ENCODE results near the gene KRTAP10-1. TPM values are rescaled to one million over a fixed set of nuclear protein-coding genes. Genes with fewer than 3 reads are reported as not detected.
"Not testable (repeated sequence)": the region's sequence is repeated elsewhere in the genome, so short reads cannot be mapped to it uniquely, and the experiment has no call there.

Gene KRTAP10-1
- polyA plus RNA-seq, 4 donors, result not detected

DNA sequence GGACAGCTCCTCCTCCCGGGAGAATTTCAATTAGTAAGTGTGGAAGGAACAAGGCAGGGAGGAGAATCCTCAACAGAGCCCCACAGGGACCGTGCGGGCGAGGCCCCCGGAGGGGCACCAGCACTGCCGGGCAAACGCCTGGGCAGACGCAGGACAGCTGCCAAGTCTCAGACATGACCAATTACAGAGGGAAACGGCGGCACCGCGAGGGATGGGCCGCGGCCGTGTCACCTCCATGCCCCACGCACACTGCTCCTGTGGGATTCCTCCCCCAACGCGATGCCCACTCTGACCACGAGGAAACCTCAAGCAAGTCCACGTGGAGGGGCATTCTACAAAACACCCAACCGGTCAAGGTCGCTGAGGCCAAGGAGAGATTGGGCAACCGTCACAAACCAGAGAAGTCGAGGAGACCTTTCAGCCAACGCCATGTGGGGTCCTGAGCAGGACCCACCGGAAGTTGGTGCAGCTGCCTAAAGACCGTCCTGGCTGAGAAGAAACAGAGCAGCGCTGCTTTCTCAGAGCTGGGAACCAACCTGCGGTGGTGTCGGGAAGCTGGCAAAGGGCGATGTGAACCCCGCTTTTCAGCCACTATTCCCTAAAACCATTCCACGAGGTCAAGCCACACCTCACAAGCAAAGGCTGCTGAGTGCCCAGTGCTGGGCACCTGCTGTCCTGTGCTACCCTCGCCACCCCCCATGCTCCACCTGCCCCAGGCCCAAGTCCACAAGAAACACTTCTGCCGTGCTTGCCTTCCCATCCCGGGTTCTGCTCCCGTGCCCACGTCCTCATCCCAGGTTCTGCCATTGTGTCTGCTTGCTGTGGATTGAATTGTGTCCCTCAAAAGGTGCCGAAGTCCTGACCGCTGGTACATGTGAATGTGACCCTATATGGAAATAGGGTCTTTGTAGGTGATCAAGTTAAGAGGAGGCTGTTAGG lies 32.1 kb upstream of the KRTAP10-1 start:
- DNase-seq (ENCODE audit: low read depth in 4 of 4, low spot score in 3 of 4), result no peak

DNA sequence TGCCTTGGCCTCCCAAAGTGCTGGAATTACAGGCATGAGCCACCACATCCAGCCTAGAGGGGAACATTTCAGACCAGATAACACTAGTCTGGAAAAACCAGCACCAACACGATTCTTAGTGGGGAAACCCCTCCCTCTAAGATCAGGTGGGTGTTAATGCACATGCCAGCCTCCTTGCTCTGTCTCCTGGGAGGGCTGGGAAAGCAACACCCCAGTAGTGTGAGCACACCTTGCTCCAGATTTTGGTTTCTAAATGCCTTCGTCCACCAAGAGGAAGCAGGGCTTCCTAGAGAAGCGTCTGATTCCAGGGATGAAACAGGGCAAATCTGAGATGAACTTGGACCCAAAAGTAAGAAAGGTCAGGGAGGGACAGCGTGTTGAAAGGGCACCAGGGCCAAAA lies 31.3 kb upstream of the KRTAP10-1 start:
- DNase-seq (ENCODE audit: low read depth in 4 of 4, low spot score in 3 of 4), result no peak

DNA sequence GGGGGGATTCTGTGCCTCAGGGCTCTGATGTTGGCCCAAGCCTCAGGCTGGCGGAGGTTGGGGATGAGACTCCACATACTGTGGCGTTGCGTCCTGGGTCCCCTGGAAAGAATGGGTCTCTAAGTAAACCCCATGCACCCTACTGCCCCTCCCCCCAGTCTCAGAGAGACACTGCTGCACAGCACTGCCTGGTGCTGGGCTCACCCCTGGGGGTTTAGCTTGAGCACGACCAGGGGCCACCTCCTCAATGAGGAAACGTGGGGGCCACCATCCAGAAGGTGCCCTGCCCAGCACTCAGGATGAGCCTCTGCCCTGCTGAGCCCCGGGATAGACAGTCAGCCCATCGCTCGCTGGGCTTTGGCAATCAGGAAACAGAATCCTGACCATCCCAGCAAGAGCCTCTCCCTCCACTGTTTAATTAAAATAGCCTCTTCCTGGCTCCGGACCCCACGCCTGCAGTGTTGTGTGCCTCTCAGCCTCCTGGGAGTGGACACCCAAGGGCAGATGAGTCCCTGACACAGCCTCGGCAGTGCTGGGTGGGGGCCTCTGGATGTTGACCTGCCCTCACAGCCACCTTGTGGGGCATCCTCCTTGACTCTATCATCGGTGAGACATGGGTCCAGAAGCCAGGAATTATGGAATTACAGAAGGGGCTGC lies 30.0 kb upstream of the KRTAP10-1 start:
- no peak for DNase-seq (ENCODE audit: low read depth in 4 of 4, low spot score in 3 of 4)

DNA sequence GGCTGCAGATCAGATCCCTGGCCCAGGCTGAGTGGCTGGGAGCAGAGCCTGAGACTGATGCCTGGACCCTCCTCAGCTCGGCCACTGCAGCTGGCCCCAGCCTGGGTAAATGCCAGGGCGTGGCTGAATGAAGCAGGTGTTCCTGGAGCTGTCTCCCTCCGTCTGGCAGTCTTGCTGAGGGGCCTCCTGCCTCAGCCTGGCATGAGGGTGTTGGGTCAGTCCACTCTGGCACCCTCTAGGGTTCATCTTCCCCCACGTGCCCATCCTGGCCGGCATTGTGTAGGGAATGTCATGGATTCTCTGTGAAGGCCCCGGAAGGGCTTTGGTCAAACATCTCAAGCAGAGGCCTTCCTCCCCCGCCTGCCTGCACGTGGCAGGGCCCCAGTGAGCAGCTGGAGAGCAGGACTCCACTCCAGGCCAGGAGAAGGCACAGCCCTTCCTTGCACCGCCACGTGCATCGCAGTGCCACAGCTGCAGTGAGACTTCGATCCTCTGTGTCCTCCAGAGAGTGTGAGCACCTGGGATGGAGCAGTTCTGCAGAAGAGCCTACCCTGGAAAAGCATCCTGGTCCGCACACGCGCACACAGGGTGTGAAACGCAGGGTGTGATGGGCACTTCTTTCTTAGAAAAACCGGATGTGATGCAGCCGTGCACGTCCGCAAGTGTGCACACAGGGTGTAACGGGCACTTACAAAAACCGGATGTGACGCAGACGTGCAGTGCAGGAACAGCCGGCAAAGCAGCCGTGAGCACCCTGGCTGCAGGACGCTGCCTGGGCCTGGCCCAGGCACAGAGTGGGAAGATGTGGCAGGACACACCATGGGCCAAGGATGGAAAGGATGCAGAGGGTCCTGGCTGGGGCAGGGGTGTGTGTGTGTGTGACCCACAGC lies 28.9 kb upstream of the KRTAP10-1 start:
- no peak for DNase-seq (ENCODE audit: low read depth in 4 of 4, low spot score in 3 of 4)

DNA sequence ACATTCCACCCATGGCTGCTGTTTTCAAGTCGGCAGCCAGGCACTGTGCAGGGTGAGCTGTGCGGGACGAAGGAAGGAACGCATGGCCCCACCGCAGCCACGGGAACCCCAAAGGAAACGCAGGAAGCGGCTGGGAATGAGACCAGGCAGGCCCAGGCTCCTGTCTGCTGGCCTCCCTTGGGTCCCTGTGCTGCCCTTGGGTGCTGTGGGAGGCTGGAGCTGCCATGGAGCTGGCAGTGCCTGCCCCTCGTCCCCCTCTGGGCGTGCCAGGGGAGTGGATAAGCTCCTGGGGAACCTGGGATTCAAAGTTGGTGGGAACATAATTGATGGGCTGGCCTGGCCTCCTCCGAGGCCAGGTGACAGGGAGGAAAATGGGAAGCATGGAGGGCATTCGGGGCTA lies 28.3 kb upstream of the KRTAP10-1 start:
- DNase-seq (ENCODE audit: low read depth in 4 of 4, low spot score in 3 of 4), result no peak

DNA sequence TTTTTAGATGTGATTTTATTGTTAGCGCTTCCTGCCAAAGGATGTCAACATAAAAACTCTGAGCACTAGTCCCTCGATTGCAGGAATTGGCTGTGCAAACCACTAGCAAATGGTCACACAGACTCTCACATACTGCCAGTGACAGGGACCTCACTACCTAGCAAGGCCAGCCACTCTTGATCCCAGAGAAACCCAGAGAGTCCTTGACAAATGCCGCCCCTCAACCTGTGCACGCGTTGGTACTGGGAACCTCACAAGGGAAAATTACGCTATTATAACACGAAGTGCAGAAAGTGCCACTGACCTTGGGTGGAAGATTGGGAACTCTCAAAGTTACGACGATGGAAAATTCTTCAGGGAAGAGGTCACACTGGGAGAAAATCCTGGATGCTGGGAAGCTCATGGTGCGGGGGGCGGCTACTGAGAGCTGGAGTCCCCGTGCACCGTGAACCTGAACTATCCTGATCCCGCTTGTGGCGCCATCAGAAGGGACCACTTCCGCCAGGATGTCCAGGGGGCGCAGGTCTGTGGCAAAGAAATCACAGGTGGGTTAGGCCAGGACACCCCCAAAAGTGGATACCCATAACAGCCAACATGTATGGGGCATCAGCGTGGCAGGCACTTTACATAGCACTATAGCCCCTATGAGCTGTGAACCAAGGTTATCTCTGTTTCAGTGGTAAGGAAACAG lies 27.6 kb upstream of the KRTAP10-1 start:
- DNase-seq (ENCODE audit: low read depth in 4 of 4, low spot score in 3 of 4), result no peak

DNA sequence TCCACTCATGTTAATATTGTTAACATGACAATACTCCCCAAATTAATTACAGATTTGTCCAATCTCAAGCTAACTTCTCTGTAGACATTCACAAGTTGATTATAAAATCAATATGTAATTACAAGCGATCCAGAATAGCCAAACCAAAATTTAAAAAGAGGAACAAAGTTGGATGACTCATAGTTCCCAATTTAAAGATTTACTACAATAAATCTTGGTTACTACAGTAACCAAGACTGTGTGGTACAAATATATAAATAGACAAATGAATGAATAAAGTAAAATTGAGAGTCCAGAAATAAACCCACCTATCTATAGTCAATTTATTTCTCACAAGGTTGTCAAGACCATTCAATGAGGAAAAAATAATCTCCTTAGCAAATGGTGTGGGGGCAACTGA lies 26.4 kb upstream of the KRTAP10-1 start:
- no peak for DNase-seq (ENCODE audit: low read depth in 4 of 4, low spot score in 3 of 4)

DNA sequence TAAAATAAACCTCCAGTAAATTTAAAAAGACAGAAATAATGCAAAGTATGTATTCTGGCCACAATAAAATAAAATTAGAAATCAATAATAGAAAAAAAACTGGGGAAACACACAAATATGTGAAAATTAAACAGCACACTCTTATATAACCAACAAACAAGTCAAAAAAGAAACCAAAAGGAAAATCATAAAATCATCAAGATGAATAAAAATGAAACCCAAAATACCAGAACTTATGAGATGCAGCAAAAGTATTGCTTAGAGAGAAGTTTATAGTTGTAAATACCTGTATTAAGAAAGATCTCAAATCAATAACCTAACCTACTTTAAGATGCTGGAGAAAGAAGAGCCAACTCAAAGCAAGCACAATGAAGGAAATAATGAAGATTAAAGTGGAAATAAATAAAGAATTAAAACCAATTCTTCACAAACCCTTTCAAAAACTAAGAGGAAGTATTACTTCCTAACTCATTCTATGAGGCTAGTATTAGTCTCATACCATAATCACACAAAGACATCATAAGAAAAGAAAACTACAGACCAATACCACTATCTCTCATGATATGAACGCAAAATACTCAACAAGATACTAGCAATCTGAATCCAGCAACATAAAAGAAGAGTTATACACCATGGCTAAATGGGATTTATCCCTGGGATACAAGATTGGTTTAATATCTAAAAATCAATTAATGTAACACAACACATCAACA lies 25.0 kb upstream of the KRTAP10-1 start:
- no peak for DNase-seq (ENCODE audit: low read depth in 4 of 4, low spot score in 3 of 4)

DNA sequence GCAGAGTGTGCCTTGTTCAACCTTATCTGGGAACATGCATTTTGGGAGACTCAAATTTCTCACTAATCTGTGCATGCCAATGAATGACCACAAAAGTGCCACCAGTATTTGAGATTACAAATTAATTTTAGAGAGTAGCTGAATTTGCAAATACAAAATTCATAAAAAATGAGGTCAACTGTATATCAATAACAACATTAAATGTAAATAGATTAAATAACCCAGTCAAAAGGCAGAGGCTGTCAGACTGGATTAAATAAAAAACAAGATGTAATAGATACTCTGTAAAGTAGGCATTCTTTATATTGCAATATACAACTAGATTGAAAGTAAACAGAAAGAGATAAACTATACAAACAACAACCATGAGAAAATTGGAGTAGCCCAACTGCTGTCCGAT lies 24.1 kb upstream of the KRTAP10-1 start:
- no peak for DNase-seq (ENCODE audit: low read depth in 4 of 4, low spot score in 3 of 4)

DNA sequence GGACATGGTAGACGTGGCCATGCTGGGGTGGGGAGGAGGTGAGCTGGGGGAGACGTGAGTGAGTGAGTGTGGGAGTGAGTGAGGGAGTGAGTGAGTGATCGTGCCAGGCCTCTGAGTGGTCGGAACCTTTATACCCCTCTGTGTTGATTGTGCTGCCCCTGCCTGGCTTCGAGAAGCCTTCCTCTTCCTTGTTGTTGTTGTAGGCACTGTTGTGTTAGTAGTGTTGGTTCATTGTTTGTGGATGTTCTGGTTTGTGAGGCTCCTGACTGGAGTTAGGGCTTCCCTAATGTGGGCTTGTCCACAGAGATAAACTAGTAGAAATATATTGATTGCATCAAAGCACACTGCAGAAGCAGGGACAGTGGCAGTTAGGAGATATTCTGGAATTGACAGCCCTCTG lies 18.7 kb upstream of the KRTAP10-1 start, which contains the start of gene KRTAP10-3:
Gene KRTAP10-3, minus strand, starts transcription at position 101 of the 400 bp plus-strand sequence. Its CDS starts 80 bp downstream, at position 21.
- DNase-seq (ENCODE audit: low read depth in 4 of 4, low spot score in 3 of 4), result no peak

DNA sequence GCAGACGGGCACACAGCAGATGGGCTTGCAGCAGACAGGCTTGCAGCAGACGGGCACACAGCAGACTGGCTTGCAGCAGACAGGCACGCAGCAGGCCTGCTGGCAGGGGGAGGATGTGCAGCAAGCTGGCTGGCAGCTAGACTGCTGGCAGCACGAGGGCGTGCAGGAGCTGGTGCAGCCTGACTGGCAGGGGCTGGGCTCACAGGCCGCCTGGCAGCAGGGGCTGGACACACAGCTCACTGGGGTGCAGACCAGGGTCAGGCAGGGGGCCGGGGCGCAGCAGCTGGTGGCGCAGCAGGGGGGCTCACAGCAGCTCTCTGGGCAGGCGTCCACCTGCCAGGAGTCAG lies 18.3 kb upstream of the KRTAP10-1 start:
- not testable (repeated sequence) for DNase-seq (ENCODE audit: low read depth in 4 of 4, low spot score in 3 of 4)

DNA sequence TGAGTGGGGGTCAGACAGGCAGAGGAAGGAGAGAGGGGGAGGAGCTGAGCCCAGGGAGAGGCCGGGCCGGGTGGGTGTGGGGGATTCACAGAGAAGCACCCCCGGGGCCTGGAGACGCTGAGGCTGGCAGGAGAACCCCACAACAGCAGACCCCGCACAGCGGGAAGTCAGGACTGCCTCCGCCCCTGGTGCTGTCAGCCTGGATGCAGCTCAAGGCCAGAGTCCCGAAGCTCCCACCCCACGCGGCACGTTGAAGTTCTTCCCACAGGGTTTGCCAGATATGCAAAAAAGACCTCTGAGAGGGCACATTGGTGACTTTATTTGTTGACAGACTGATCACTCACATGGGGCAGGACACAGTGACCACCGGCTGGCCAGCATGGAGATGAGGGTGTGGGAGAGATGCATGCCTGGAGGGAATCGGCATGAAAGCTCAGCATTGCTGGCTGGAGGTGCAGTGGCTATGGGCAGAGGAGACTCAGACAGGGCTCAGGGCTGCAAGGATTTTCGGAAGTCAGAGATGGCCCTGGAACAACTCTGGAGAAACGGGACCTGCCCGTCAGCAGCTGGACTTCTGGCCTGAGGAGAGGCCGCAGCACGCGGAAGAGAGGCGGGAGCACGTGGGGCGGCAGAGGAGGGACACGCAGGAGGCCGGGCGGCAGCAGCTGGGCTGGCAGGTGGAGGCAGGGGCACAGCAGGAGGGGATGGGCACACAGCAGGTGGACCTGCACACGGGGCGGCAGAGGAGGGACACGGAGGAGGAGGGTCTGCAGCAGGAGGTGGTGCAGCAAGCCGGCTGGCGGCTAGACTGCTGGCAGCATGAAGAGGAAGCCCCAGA lies 17.7 kb upstream of the KRTAP10-1 start:
- DNase-seq (ENCODE audit: low read depth in 4 of 4, low spot score in 3 of 4), result no peak

DNA sequence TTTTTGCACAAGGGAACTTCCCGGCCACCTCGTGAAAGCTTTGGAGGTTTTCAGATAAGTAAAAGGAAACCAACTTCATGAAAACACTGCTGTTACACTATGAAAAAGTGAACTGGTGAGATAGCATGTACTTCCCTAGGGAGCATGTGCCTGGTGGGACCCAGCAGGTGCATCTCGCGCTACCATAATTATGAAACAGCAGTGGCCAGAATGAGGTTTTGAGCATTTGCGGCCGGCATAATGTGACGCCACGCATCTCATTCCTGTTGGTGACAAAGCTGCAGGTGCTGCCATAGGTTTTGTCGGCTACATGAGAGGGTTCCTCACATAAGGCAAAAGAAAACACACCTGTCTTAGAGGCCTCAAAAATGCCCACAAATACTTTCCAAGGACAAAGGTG lies 16.9 kb upstream of the KRTAP10-1 start:
- no peak for DNase-seq (ENCODE audit: low read depth in 4 of 4, low spot score in 3 of 4)

DNA sequence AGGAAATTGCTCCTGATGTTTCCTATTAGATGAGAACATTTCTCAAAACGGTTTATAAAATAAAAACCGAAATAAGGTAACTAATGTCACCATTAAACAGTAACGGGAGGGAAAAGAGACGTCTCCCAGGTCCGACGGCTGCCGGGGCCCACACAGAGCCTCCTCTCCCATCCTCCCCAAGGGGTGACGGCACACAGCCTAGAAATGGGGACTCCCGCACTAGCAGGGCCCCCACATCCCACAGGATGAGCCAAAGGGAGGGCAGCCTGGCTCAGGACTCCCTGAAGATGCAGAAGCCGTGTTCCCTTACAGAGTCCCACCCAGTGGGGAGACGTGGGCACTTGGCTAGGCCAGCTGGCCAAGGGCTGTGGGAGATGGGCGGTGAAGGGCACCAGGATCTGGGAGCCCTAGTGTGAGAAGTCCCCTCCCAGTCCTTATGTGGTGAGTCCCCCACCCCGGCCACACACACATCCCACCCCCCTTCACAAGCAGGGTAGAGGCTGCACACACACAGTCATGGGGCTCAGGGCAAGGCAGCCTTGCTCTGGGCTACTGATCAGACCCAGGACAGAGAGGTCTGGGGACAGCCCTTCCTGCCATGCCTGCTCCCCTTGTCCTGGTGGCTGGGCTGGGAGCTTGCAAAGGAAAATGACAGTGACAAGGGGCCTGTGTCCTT lies 15.3 kb upstream of the KRTAP10-1 start:
- no peak for DNase-seq (ENCODE audit: low read depth in 4 of 4, low spot score in 3 of 4)

DNA sequence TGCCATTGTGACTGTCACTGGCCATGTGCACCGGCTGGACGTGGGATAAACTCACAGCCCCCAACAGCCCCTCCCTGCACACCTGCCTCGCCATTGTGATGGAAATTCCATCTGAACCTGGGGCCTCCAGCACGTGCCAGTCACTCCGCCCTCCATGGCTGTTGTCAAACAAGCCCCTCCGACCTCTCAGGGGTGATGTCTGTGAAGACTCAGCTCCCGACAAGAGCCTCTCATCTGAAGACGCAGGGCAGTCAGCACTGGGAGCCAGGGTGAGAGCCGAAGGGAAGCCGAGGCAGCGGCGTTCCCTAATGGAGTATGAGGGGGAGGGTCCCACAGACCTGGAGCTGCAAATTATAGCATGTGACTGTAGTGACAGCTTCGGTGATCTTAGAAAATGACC lies 12.7 kb upstream of the KRTAP10-1 start:
- DNase-seq (ENCODE audit: low read depth in 4 of 4, low spot score in 3 of 4), result no peak

DNA sequence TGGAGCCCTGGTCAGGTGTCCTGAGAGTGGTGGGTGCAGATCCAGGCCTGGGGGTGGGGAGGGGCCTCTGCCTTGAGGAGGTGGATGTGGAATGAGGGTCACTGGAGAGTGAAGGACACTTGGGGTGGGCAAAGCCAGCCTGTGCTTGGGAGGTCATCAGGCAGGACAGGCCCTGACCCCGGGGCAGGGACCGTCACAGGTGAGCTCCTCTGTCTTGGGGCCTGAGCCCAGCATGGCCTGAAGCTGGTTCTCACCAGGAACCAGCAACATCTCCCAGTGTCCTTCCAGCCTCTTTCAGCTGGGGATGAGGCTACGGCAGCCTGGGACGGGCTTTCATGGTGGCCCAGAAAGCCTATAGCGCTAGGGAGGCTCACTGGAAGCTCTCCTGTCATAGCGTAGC lies 12.1 kb upstream of the KRTAP10-1 start:
- DNase-seq (ENCODE audit: low read depth in 4 of 4, low spot score in 3 of 4), result no peak

DNA sequence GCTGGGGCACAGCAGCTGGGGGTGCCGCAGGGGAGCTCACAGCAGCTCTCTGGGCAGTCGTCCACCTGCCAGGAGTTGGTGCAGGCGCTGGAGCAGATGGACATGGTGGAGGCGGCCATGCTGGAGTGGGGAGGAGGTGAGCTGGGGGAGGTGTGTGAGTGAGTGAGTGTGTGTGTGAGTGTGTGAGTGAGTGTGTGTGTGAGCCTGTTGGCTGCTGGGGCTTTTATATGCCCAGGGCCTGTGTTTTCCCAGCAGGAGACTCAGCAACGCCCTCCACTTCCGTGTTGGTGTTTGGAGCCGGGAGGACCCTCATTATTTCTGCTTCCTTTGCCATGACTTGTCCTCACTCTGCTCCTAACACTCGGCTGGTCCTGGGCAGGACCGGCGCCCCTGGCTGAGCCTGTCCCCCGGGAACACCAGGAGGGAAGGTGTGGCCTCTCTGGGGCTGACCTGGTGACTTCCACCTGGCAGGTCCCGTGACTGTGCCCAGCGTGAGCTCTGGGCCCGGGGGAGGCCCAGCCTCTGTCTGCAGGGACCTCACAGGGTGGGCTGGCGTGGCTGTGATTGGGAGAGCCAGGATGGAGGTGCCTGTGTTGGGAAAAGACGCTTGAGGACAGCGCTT lies 11.5 kb upstream of the KRTAP10-1 start, which contains the start of gene KRTAP10-2:
Gene KRTAP10-2, minus strand, starts transcription at position 166 of the 622 bp plus-strand sequence. Its CDS starts 47 bp downstream, at position 119.
- DNase-seq (ENCODE audit: low read depth in 4 of 4, low spot score in 3 of 4), result no peak

DNA sequence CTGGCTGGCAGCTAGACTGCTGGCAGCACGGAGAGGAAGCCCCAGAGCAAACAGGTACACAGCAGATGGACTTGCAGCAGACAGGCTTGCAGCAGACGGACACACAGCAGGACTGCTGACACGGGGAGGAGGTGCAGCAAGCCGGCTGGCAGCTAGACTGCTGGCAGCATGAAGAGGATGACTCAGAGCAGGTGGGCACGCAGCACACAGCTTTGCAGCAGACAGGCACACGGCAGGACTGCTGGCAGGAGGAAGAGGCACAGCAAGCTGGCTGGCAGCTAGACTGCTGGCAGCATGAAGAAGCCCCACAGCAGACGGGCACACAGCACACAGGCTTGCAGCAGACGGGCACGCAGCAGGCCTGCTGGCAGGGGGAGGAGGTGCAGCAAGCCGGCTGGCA lies 10.8 kb upstream of the KRTAP10-1 start:
- DNase-seq (ENCODE audit: low read depth in 4 of 4, low spot score in 3 of 4), result no peak

Data from right renal pelvis (tissue), 4 donors.